ENCODE results near the gene SHC1.
A peak's percentile ranks its signal among the peaks of the same experiment; 100 is the strongest.
"Not testable (repeated sequence)": the region's sequence is repeated elsewhere in the genome, so short reads cannot be mapped to it uniquely, and the experiment has no call there.

Gene SHC1

DNA sequence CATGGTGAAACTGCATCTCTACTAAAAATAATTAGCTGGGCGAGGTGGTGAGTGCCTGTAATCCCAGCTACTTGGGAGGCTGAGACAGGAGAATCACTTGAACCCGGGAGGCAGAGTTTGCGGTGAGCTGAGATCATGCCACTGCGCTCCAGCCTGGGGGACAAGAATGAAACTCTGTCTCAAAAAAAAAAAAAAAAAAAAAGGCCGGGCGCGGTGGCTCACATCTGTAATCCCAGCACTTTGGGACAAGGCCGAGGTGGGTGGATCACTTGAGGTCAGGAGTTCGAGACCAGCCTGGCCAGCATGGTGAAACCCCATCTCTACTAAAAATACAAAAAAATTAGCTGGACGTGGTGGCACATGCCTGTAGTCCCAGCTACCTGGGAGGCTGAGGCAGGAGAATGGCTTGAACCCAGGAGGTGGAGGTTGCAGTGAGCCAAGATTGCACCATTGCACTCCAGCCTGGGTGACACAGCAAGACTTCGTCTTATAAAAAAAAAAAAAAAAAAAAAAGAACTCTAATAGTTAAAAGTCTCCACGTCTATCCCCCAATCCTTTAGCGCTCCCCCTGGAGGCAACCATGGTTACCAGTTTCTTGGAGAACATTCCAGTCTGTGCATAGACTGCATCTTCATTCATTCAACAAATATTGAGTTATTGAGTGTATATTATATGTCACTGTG, 24.9 kb upstream of the SHC1 start:
- peak; percentile 51 to 54 for DNase-seq

DNA sequence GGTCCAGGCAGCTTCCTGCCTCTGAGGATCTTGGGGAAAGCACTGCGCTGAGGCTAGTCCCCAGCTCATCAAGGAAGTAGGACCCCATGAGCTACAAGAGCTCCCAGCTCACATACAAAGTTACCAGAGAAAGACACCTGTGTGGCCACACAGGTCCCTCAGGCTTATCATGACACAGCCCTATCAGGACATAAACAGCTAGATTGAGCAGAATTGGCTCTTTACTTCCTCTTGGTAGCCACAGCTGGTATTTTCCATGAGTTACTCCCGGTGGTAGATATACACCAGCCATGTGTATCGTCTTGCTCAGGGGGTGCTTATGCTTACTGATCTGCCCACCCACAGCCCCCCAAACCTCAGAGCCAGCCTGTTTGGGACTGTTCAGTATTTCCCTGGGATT, 24.0 kb upstream of the SHC1 start:
- no peak for DNase-seq

DNA sequence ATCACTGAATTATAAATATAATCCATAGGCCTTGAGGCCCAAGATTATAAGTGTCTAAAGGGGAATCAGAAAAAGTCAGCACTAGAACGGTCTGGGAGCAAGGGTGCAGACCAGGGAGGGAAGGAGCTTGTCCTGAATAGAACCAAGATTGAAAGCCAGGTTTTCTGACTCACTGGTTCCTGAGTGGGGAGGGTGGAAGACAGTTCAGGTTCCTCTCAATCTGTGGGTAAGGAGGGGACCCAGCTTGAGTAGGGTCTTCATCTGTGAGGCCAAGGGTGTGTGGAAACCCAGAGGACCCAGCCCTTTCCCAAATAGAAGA, 23.7 kb upstream of the SHC1 start:
- no peak for DNase-seq

DNA sequence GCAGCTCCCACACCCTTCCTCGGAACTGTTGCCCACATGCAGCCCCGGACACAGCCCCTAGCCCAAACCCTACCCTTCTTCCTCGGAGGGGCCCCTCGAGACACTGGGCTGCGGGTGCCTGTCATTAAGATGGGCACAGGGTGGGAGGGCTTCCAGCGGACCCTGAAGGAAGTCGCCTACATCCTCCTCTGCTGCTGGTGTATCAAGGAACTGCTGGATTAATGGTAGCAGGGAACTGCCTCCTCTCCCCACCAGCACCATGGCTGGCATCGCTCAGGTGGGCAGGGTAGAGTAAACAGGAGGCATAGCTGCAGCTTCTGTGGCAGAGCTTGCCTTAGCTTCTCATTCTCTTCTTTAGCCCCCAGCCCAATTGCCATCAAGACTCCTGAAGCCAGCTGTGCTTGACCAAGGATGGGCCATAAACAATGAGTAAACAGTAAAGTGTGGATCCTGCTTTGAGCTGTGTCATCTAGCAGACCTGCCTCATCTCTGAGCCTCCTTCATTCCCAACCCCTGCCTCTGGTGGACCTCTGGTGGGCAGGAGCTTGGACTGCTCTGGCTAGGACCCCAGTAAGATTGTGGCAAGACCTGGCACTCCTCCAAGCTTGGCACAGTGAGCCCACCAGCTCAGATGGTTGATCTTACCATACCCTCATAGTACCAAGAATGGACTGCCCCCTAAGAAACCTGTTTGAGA, 23.2 kb upstream of the SHC1 start, which contains the start of gene LENEP:
LENEP (plus strand) TSS at position 15 of the 697 bp plus-strand sequence; CDS start at position 37, 22 bp downstream.
- DNase-seq = no peak

DNA sequence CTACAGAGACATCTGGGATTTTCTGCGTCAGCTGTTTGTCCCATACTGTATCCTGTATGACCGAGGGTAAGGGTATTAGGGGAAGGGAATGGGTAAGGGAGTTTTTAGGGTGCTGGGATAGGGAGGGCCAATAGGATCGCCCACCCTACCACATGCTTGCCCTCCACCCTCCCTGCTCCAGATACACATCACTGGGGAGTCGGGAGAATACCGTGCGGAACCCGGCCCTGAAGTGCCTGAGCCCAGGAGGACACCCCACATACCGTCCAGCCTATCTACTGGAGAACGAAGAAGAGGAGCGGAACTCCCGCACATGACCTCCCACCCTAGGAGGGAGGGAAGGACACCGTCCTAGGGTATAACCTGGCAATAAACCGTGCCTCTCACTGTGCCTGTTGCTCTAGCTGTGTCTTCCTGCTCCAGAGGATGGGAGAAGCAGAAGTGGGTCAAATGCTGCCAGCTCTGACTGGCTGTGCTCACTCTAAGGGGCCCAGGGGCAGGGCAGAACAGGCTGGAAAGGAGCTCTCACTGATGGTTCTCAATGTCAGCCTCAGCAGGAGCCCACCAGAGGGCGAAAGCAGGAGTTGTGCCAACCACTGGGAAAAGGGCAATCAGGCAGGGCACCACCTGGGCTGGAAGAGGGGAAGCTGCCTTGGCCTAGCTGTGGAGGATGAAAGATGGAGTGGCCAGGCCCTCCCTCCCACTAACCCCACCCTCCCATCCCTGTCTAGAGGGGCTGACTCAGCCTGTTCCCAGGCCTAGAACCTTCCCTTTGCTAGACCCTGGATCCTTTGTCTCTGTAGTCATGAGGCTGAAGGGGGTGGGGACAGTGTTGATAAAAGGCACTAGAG, 22.4 kb upstream of the SHC1 start:
- no peak for DNase-seq

DNA sequence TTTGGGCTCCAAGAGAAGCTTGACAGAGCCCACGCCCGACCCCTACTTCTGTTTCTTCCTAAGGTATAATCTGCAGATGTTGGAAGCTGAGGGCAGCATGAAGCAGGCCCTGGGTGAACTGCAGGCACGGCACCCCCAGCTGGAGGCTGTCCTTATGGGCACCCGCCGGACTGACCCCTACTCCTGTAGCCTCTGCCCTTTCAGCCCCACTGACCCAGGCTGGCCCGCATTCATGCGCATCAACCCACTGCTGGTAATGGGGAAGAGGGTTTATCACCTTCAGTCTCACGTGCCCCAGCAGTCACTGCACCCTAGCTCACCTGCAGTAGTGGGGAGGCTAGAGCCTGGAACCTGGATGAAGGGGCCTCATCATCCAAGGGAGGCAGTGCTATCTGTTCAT, 19.7 kb upstream of the SHC1 start:
- no peak for DNase-seq

DNA sequence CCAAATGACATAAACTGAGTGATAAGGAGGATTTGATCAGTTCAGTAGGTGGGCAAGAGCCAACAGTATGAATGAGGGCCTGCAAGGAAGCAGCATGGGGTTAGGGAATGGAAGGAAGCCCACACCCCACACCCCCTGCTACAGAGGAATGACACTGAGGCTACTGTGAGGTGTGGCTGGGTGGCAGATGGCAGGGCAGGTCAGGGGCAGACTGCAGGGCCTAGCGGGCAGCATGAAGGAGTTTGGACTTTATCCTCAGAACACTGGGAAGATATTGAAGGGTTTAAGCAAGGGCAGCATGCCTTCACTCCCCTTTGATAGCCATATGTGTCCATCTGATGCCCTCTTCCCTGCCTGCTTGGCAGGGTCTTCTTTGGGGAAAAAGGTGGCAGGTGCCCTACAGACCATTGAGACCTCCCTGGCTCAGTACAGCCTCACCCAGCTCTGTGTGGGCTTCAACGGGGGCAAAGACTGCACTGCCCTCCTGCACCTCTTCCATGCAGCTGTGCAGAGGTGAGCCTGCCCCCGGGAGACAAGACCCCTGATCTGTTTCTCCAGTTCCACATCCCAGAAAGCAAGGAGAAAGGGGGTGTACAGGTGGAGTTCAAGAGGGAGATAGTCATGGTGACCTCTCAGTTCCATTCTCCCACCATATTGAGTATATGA, 18.8 kb upstream of the SHC1 start:
- no peak for DNase-seq

DNA sequence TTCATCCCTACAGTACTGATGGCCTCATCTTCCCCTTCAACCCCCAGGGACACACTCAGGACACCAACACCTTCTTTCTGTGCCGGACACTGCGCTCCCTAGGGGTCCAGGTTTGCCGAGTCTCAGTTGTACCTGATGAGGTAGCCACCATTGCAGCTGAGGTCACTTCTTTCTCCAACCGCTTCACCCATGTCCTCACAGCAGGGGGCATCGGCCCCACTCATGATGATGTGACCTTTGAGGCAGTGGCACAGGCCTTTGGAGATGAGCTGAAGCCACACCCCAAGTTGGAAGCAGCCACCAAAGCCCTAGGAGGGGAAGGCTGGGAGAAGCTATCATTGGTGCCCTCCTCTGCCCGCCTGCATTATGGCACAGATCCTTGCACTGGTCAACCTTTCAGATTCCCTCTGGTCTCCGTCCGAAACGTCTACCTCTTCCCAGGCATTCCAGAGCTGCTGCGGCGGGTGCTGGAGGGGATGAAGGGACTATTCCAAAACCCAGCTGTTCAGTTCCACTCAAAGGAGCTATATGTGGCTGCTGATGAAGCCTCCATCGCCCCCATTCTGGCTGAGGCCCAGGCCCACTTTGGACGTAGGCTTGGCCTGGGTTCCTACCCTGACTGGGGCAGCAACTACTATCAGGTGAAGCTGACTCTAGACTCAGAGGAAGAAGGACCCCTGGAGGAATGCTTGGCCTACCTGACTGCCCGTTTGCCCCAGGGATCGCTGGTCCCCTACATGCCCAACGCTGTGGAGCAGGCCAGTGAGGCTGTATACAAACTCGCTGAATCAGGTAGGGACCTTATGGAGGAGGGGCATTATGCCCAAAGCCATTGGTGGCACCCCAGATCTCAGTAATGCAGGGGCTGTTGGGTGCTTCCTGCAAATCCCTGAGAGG, 17.8 kb upstream of the SHC1 start:
- DNase-seq = no peak

DNA sequence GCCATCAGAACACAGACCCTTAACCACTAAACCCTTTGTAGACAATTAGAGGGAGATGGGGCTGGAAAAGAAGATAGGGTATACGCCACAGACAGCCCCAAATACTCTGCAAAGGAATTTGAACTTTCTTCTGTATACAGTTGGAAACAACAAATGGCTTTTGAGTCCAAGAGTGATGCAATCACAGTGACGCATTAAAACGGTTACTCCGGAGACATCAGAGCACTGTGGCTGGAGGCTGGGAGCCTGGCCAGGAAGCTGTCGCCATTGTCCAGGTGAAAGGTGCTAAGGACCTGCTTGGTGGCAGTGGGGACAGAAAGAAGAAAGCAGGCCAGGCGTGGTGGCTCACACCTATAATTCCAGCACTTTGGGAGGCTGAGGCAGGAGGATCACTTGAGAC, 16.8 kb upstream of the SHC1 start:
- no peak for DNase-seq

DNA sequence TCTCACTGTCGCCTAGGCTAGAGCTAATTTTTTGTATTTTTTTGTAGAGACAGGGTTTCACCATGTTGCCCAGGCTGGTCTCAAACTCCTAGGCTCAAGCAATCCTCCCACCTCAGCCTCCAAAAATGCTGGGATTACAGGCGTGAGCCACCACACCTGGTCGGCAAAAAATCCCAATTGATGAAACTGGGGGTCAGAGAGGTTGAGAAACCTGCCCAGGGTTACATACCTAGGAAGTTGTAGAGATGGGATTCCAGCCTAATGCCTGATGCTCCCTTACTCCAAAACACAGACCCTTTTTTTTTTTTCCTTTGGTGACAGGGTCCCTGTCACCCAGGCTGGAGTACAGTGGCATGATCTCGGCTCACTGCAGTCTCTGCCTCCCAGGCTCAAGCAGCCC, 16.2 kb upstream of the SHC1 start:
- DNase-seq = not testable (repeated sequence)

DNA sequence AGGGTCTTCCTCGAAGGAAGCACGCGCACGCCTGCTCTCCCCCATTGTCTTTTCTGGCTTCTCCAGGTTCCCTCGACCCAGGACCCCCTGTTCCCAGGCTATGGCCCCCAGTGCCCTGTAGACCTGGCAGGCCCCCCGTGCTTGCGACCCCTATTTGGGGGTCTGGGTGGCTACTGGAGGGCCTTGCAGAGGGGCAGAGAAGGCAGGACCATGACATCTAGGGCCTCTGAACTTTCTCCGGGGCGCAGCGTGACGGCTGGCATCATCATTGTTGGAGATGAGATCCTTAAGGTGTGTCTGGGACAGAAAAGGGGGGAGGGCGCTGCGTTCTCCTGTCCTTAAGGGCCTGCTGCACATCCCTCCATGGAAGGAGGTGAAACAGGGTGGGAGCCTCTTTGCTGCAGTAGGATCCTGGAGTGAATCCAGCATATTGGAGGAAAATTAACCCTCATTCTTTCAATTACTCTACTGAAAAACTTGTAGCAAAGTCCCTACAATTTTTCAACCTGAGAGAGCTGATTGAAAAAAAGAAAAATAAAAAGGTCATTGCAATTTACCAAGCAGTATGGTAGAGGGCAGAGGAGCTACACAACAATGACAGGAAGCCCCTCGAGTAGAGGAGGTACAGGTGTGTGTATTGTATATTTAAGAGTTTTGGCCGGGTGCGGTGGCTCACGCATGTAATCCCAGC, 13.4 kb upstream of the SHC1 start:
- DNase-seq = no peak

DNA sequence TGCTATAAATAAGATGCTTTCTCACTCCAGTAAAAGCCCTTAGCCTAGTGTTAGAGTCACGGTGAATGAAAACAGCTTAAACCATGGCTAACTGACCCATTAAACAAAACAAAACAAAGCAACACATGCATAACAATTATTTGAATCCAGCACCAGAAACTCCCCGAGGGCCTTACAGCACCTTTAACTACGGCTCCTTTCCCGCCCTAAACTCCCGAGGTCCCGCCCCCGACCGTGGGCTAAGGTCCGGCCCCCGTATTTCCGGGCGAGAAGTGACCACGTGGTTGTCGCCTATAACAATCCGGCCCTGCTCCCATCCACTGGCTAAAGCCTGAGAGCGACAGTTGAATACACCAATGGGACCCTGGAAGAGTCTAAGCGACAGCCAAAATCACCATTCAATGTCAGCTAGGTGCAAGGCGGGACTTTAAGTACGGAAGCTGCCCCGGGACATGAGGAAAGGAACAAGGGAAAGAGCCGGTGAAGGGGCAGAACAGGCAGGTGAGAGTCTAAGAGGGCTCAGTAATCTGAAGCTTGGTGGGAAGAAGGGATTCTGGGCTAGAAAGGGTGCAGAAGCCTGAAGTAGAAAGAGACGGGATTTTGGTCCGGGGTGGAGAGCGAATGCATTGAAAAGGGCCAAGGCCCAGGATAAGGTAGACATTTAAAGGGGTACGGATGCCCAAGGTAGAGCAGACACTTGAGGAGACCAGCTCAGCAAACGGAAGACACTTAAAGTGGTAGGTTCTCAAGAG, 12.5 kb upstream of the SHC1 start, which contains the start of gene FLAD1:
FLAD1 (plus strand) TSS at position 448 of the 752 bp plus-strand sequence. CDS start 351 bp downstream, outside the sequence.
- peak; percentile 99 to 100 for DNase-seq

DNA sequence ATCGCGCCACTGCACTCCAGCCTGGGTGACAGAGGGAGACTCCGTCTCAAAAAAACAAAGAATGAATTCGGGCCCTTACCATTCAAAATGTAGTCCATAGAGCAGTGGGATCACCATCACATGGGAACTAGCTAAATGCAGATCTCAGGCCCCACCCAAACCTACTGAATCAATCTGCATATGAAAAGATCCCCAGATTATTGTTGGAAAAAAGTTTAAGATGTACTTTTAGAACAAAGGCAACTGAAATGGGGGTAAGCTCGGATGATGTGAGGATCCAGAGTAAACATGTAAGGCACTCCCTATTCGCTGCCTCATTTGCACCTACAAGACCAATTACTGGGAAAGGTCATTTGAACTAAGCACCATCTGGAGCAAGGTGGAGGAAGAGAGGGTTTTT, 11.8 kb upstream of the SHC1 start:
- no peak for DNase-seq

DNA sequence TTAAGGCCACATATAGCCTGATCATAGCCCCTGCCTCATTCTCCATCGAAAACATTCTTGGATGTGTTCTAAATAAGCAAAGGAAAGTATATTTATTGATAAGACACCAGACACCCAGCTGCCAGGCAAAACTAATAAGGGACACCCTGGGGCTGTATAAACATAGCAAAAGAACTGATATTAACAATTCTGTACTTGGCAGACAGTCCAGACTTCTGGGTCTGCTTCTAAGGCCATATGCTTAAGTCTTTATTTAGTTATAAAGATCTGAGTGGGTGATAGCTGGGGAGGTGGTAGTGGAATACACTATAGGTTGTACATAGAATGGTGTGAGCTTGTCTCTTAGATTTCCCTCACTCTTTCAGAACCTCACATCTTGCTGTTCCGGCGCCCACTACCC, 7.8 kb upstream of the SHC1 start:
- DNase-seq = no peak

DNA sequence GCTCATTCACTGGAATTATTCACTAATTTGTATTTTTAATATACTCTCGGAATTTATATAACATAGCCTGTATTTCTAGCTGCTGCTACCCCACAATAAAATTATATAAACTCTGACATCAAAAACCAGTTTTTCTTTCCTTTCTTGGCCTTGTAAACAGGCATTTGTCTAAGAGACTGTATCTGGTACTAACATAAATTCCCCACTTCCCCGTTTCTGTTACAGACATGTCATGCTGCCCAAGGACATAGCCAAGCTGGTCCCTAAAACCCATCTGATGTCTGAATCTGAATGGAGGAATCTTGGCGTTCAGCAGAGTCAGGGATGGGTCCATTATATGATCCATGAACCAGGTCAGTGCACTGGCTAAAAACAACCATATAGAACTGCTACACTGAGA, 7.2 kb upstream of the SHC1 start:
- not testable (repeated sequence) for DNase-seq

DNA sequence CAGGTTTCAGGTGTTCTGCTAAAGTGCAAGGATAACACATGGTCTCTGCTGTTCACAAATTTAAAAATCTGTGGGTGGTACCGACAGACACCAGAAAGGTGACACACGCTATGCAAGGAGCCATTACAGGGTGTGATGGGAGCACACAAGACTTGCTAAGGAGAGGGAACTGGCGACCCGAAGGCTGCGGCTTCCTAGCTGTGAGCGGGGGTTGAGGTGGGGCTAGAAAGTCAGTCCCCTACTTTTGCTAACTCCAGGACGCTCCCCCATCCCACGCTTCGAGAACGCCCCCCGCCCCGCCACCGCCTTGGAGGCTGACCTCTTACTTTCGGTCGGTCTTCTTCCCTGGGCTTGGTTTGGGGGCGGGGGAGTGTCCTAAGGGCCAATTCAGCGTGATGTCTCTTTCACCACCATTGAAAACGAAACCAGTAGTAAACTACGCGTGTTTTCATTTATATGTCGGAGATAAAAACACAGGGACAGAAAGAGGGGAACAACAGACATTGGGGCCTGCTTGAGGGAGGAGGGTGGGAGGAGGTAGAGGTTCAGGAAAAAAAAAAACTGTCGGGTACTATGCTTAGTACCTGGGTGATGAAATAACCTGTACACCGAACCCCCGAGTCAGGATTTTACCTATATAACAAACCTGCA, 5.0 kb upstream of the SHC1 start:
- peak; percentile 71 to 85 for DNase-seq

DNA sequence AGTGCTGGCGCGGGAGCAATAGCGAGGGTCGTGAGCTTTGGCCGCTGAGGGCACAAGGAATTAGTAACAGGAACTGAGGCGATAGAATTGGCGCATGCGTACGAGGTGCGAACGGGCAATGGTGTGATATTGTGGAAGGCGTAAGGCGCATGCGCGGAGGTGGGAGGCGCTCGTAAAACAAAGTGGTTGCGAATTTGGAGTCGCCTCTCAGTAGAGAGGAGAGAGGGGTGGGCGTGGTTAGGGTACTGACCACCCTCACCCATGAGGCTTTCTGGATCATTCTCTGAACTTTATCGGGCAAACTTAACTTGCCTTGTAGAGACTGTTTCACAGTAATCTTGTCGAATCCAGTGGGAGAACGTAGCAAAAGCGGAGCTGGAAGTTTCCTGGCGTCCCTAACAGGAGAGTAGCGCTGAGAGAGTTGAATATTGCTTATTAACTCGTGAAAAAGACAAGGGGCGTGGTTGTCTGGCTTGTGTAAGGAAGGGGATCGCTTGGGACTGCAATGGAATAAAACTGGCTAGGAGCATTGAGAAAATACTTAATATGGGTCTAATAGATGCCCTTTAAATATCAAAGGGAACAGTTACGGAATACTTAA, 4.4 kb upstream of the SHC1 start:
- peak; percentile 97 for DNase-seq

DNA sequence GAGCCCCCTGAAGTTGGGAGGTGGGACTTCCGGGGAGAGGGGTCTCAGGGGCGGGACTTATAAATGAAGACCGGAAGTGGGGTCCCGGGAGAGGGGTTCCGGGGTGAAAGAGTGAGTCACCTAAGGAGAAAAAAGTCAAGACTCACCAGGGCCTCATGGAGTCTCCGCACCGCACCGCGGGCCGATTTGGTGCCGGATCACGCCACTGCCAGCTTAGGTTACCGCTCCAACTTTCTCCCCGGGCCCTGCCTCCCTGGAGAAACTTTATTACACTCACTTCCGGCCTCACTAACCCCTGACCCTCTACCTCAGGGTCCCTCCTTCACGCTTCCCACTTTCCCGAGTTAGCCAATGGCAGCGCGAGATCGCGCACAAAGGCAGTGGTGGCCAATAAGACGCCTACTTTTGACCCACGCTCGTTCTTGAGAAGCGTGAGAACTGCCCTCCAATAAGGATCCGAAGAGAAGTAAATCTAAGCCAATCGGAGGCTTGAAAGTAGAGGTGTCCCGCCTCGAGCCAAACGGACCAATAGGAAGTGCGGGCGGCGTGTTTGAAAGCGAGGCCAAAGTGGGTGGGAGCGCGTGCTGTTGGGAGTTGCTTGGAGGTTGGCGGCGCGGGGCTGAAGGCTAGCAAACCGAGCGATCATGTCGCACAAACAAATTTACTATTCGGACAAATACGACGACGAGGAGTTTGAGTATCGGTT, 3.7 kb upstream of the SHC1 start, which contains the start of gene CKS1B:
CKS1B (plus strand) TSS at position 580 of the 706 bp plus-strand sequence; CDS start at position 645, 65 bp downstream.
- peak; percentile 100 for DNase-seq
